SH-SY5Y (cell line): ENCODE measurements around the gene EML2.

Source experiments
- GATA2 ChIP-seq: IDR thresholded peaks from 2 replicates; pipeline ENCODE4 v1.6.1; 2011; ENCODE audit warnings: mild to moderate bottlenecking, low read depth, low read length
- GATA3 ChIP-seq: IDR thresholded peaks from 2 replicates; pipeline ENCODE4 v1.6.1; 2011; ENCODE audit warnings: low read depth, mild to moderate bottlenecking, low read length, moderate library complexity

GRCh38 chr19:45667620-45668341 is 28.6 kb upstream of the EML2 start, which contains the start of gene GIPR:
- TF ChIP-seq GATA2 = no peak
- TF ChIP-seq GATA3 = no peak
